COLO668 (cell line): ENCODE data around the gene ZFP57.
"Not testable (repeated sequence)": the region's sequence is repeated elsewhere in the genome, so short reads cannot be mapped to it uniquely, and the experiment has no call there.

Experiments used
- DNase-seq: peaks from one replicate; lab custom pipeline; 2025; ENCODE audit not compliant: unreplicated experiment; lab: John Stamatoyannopoulos, UW

The ZFP57 gene

GRCh38 chr6:29696147-29697125 lies 15.5 kb upstream of the ZFP57 start:
- peak; percentile 15 for DNase-seq

GRCh38 chr6:29694637-29695036 lies 13.7 kb upstream of the ZFP57 start:
- DNase-seq: no peak

- peak; percentile 14 for DNase-seq
Measured at GRCh38 chr6:29685718-29686326, 4.9 kb upstream of the ZFP57 start.

- DNase-seq: no peak
Measured at GRCh38 chr6:29681811-29682210, 859 bp upstream of the ZFP57 start.

GRCh38 chr6:29680416-29680815 lies 536 bp downstream of the ZFP57 start:
- no peak for DNase-seq

GRCh38 chr6:29679962-29680361 lies 990 bp downstream of the ZFP57 start:
- no peak for DNase-seq

- DNase-seq: no peak
Measured at GRCh38 chr6:29678114-29678513, 2.8 kb downstream of the ZFP57 start.

GRCh38 chr6:29676981-29677601 lies 3.9 kb downstream of the ZFP57 start:
- DNase-seq: peak; percentile 77

GRCh38 chr6:29675561-29675960 lies 5.4 kb downstream of the ZFP57 start:
- DNase-seq: peak; percentile 36

GRCh38 chr6:29674008-29674407 lies 6.9 kb downstream of the ZFP57 start:
- DNase-seq: no peak

- no peak for DNase-seq
Measured at GRCh38 chr6:29673161-29673560, 7.8 kb downstream of the ZFP57 start.

- not testable (repeated sequence) for DNase-seq
Measured at GRCh38 chr6:29672116-29672515, 8.8 kb downstream of the ZFP57 start.

GRCh38 chr6:29671026-29671425 lies 9.9 kb downstream of the ZFP57 start:
- no peak for DNase-seq

GRCh38 chr6:29667158-29667557 lies 13.8 kb downstream of the ZFP57 start:
- no peak for DNase-seq

GRCh38 chr6:29666826-29667130 lies 14.2 kb downstream of the ZFP57 start:
- no peak for DNase-seq

- DNase-seq: no peak
Measured at GRCh38 chr6:29665942-29666825, 14.8 kb downstream of the ZFP57 start.

GRCh38 chr6:29663300-29664042 lies 17.5 kb downstream of the ZFP57 start:
- DNase-seq: no peak

GRCh38 chr6:29661502-29662141 lies 19.3 kb downstream of the ZFP57 start:
- not testable (repeated sequence) for DNase-seq

GRCh38 chr6:29661071-29661470 lies 19.9 kb downstream of the ZFP57 start:
- DNase-seq: no peak

- no peak for DNase-seq
Measured at GRCh38 chr6:29656798-29657197, 24.2 kb downstream of the ZFP57 start, which contains the start of gene MOG. MOG (plus strand) TSS chr6:29657092; CDS start chr6:29657210, 118 bp downstream.
